Skeletal muscle satellite cell (primary cell): ENCODE measurements around the gene GMPR. TPM values are rescaled to one million over a fixed set of nuclear protein-coding genes. Genes with fewer than 3 reads are reported as not detected.

Experiments
- H3K27me3 ChIP-seq: 2 replicates; pipeline ENCODE4 v1.7.0; 2013; ENCODE audit warnings: low read length; ENCODE audit not compliant: control insufficient read depth, insufficient read depth
- H3K36me3 ChIP-seq: 2 replicates; pipeline ENCODE4 v1.7.0; 2013; ENCODE audit warnings: mild to moderate bottlenecking, control low read depth, low read length; ENCODE audit not compliant: insufficient read depth
- H3K4me1 ChIP-seq: 2 replicates; pipeline ENCODE4 v1.7.0; 2013; ENCODE audit warnings: low read length; ENCODE audit not compliant: control insufficient read depth, insufficient read depth
- H3K4me2 ChIP-seq: 2 replicates; pipeline ENCODE4 v1.7.0; 2013; ENCODE audit warnings: mild to moderate bottlenecking, low read length
- H3K4me3 ChIP-seq: 2 replicates; pipeline ENCODE4 v1.7.0; 2013; ENCODE audit warnings: low read length
- H3K9ac ChIP-seq: 2 replicates; pipeline ENCODE4 v1.7.0; 2013; ENCODE audit warnings: mild to moderate bottlenecking, low read depth, low read length, moderate library complexity
- H3K9me3 ChIP-seq: replicated peaks from 2 replicates; pipeline ENCODE4 v1.7.0; 2013; ENCODE audit warnings: mild to moderate bottlenecking, control low read depth, low read length
- small RNA-seq: library from RNA; depleted of rRNA; stranded (forward); fragments of <200 nt; gene quantifications from one replicate; pipeline ENCODE3, GENCODE V24; 2012

Gene GMPR

GRCh38 chr6:16337295-16337975 is 99.0 kb downstream of the GMPR start:
- Histone ChIP-seq H3K4me3 (no peak overlapping the region), H3K9ac (no peak overlapping the region), H3K4me1 (peaks cover 52% of the 10 kb centered on the region)

DNA sequence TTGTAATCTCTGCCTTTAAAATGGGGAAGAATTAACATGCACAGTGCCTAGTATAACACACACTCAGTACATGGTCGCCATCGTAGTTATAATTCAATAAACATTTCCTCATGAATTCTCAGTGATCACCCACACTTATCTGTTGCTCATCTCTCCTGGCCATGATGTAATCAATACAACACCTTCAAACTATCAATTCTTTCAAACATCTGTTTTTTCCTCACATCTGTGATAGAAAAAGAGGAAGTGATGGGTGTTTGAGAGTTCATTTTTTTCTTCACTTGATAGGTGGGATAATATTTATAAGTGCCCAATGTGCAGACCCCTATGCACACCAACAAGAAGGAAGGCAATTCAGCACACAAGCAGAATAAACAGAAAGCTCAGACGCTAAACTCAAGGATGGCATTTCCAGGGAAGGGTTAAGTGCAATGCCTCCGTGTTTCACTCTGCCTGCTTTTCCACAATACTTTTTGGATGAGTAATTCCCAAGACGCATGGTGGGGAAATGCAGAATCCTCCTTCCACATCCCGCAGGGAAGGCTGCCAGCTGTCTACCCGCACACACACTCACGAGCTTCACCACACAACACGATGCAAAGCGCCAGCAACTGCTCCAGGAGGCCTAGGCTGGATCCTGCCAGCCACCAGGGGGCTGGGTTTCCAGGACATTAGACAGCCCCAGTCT is 100.3 kb downstream of the GMPR start:
- peak overlapping the region; percentile 69 for H3K4me2 ChIP-seq
- H3K4me3 ChIP-seq = peak overlapping the region; percentile 33
- H3K4me1 ChIP-seq = peaks cover 55% of the 10 kb centered on the region
- no peaks in the 10 kb centered on the region for H3K9me3 ChIP-seq
- H3K36me3 ChIP-seq = no peaks in the 10 kb centered on the region
- peak overlapping the region; percentile 24 for H3K9ac ChIP-seq
- no peaks in the 10 kb centered on the region for H3K27me3 ChIP-seq

More at GRCh38 chr6:16337295-16337975, 99.0 kb downstream of the GMPR start:
- Histone ChIP-seq H3K9me3 (no peaks in the 10 kb centered on the region), H3K36me3 (no peaks in the 10 kb centered on the region), H3K4me2 (peak overlapping the region; percentile 21), H3K27me3 (no peaks in the 10 kb centered on the region)

- Histone ChIP-seq H3K27me3 (no peaks in the 10 kb centered on the region), H3K9me3 (no peaks in the 10 kb centered on the region), H3K4me3 (no peak overlapping the region), H3K36me3 (no peaks in the 10 kb centered on the region), H3K9ac (peak overlapping the region; percentile 8), H3K4me2 (peak overlapping the region; percentile 69), H3K4me1 (peaks cover 50% of the 10 kb centered on the region)
Measured at GRCh38 chr6:16339265-16339587, 100.8 kb downstream of the GMPR start.

GRCh38 chr6:16343593-16343992 is 105.2 kb downstream of the GMPR start:
- Histone ChIP-seq H3K9me3 (no peaks in the 10 kb centered on the region), H3K27me3 (no peaks in the 10 kb centered on the region), H3K36me3 (no peaks in the 10 kb centered on the region), H3K4me1 (peaks cover 44% of the 10 kb centered on the region), H3K9ac (no peak overlapping the region), H3K4me2 (no peak overlapping the region), H3K4me3 (no peak overlapping the region)

GRCh38 chr6:16344756-16345155 is 106.4 kb downstream of the GMPR start:
- Histone ChIP-seq H3K36me3 (no peaks in the 10 kb centered on the region), H3K9ac (no peak overlapping the region), H3K27me3 (no peaks in the 10 kb centered on the region), H3K4me3 (no peak overlapping the region), H3K4me1 (peaks cover 34% of the 10 kb centered on the region), H3K9me3 (no peaks in the 10 kb centered on the region), H3K4me2 (no peak overlapping the region)

Small RNA genes lying within 50 kb of the gene (small RNA-seq; reads per million reads assigned to genes)
- gene RF00019 (not detected), gene RNU6-1114P (not detected)
